WERI-Rb-1 (cell line): ENCODE data around the gene MTREX.
"Not testable (repeated sequence)": the region's sequence is repeated elsewhere in the genome, so short reads cannot be mapped to it uniquely, and the experiment has no call there.

Experiments used
- DNase-seq: peaks from one replicate; pipeline ENCODE4 v3.0.0-alpha.2; 2020
- H3K27ac ChIP-seq: fragments of 250-450 bp; sonication (Bioruptor Pico); 2 replicates; pipeline ENCODE4 v1.5.1; 2020; ENCODE audit warnings: mild to moderate bottlenecking, moderate library complexity
- H3K27me3 ChIP-seq: fragments of 250-450 bp; sonication (Bioruptor Pico); 2 replicates; pipeline ENCODE4 v1.5.1; 2021; ENCODE audit warnings: mild to moderate bottlenecking, low read depth, moderate library complexity; ENCODE audit not compliant: insufficient read depth, severe bottlenecking
- H3K36me3 ChIP-seq: fragments of 250-450 bp; sonication (Bioruptor Pico); 2 replicates; pipeline ENCODE4 v1.5.1; 2020; ENCODE audit warnings: mild to moderate bottlenecking, moderate library complexity
- H3K4me3 ChIP-seq: 2 replicates; pipeline ENCODE4 v1.5.1; 2011; ENCODE audit warnings: low read depth, mild to moderate bottlenecking, control low read depth, low read length
- H3K9me3 ChIP-seq: fragments of 250-450 bp; sonication (Bioruptor Pico); 2 replicates; pipeline ENCODE4 v1.5.1; 2021; ENCODE audit warnings: mild to moderate bottlenecking, moderate library complexity; ENCODE audit not compliant: severe bottlenecking
- CTCF ChIP-seq: IDR thresholded peaks from 2 replicates; pipeline ENCODE4 v1.5.1; 2011; ENCODE audit warnings: low read depth, mild to moderate bottlenecking, control low read depth, inconsistent platforms, low read length

MTREX gene

GRCh38 chr5:55316289-55316688 is 8.5 kb downstream of the MTREX start:
- Histone ChIP-seq H3K27ac (no peak overlapping the region), H3K27me3 (no peaks in the 10 kb centered on the region), H3K9me3 (no peaks in the 10 kb centered on the region), H3K36me3 (peaks cover 5% of the 10 kb centered on the region), H3K4me3 (no peak overlapping the region)
- no peak for DNase-seq
- TF ChIP-seq CTCF = no peak

GRCh38 chr5:55316837-55317236 is 9.0 kb downstream of the MTREX start:
- Histone ChIP-seq H3K9me3 (no peaks in the 10 kb centered on the region), H3K27me3 (no peaks in the 10 kb centered on the region), H3K27ac (no peak overlapping the region), H3K36me3 (peaks cover 5% of the 10 kb centered on the region), H3K4me3 (no peak overlapping the region)
- no peak for DNase-seq
- no peak for TF ChIP-seq CTCF

GRCh38 chr5:55318237-55318636 is 10.4 kb downstream of the MTREX start:
- not testable (repeated sequence) for DNase-seq, H3K36me3 ChIP-seq, H3K4me3 ChIP-seq, H3K9me3 ChIP-seq, H3K27me3 ChIP-seq, H3K27ac ChIP-seq

- Histone ChIP-seq H3K27me3 (no peaks in the 10 kb centered on the region), H3K27ac (no peak overlapping the region), H3K4me3 (no peak overlapping the region), H3K9me3 (no peaks in the 10 kb centered on the region), H3K36me3 (peaks cover 6% of the 10 kb centered on the region)
- no peak for TF ChIP-seq CTCF
- no peak for DNase-seq
Measured at GRCh38 chr5:55319491-55319890, 11.7 kb downstream of the MTREX start.

GRCh38 chr5:55320571-55320970 is 12.8 kb downstream of the MTREX start:
- Histone ChIP-seq H3K27ac (no peak overlapping the region), H3K27me3 (no peaks in the 10 kb centered on the region), H3K36me3 (peaks cover 15% of the 10 kb centered on the region), H3K9me3 (no peaks in the 10 kb centered on the region), H3K4me3 (no peak overlapping the region)
- no peak for TF ChIP-seq CTCF
- no peak for DNase-seq

GRCh38 chr5:55324006-55324405 is 16.2 kb downstream of the MTREX start:
- DNase-seq = no peak
- Histone ChIP-seq H3K36me3 (peaks cover 37% of the 10 kb centered on the region), H3K27ac (no peak overlapping the region), H3K4me3 (no peak overlapping the region), H3K9me3 (no peaks in the 10 kb centered on the region), H3K27me3 (no peaks in the 10 kb centered on the region)
- TF ChIP-seq CTCF = no peak
